Neuronal stem cell (in vitro differentiated cells): ENCODE data around the gene SPATA20.

Experiments used
- DNase-seq: peaks from one replicate; pipeline ENCODE4 v3.0.0-alpha.2; 2013; ENCODE audit warnings: low spot score
- H2AFZ ChIP-seq: one replicate; pipeline ENCODE4 v1.6.1; 2013; ENCODE audit warnings: mild to moderate bottlenecking, low read length, inconsistent platforms
- H2AK5ac ChIP-seq: 2 replicates; pipeline ENCODE4 v1.6.1; 2013; ENCODE audit warnings: low read depth, mild to moderate bottlenecking, inconsistent platforms, low read length, moderate library complexity, mixed read lengths
- H2BK120ac ChIP-seq: 2 replicates; pipeline ENCODE4 v1.6.1; 2013; ENCODE audit warnings: low read depth, mild to moderate bottlenecking, inconsistent platforms, low read length, moderate library complexity, mixed read lengths
- H2BK12ac ChIP-seq: one replicate; pipeline ENCODE4 v1.6.1; 2013; ENCODE audit warnings: low read length, inconsistent platforms
- H2BK15ac ChIP-seq: 2 replicates; pipeline ENCODE4 v1.6.1; 2013; ENCODE audit warnings: mild to moderate bottlenecking, low read length, inconsistent platforms, mixed read lengths
- H2BK5ac ChIP-seq: one replicate; pipeline ENCODE4 v1.6.1; 2013; ENCODE audit warnings: inconsistent platforms, mild to moderate bottlenecking, low read length, moderate library complexity
- H3K14ac ChIP-seq: one replicate; pipeline ENCODE4 v1.6.1; 2013; ENCODE audit warnings: low read length, inconsistent platforms
- H3K18ac ChIP-seq: 2 replicates; pipeline ENCODE4 v1.6.1; 2013; ENCODE audit warnings: low read length, inconsistent platforms
- H3K23ac ChIP-seq: 2 replicates; pipeline ENCODE4 v1.6.1; 2013; ENCODE audit warnings: low read depth, mild to moderate bottlenecking, mixed read lengths, low read length, inconsistent platforms; ENCODE audit not compliant: poor library complexity
- H3K27ac ChIP-seq: replicated peaks from 3 replicates; pipeline ENCODE4 v1.5.1; 2013; ENCODE audit warnings: low read length, inconsistent platforms
- H3K27me3 ChIP-seq, 3 experiments: 2 replicates each; pipeline ENCODE4 v1.6.1; 2013; ENCODE audit warnings: low read length in 3 of 3, mild to moderate bottlenecking in 2 of 3, inconsistent platforms in 1 of 3, low read depth in 1 of 3, mixed read lengths in 1 of 3, moderate library complexity in 1 of 3; ENCODE audit not compliant: control insufficient read depth in 3 of 3, insufficient read depth in 3 of 3
- H3K36me3 ChIP-seq, 2 donors: replicated peaks in 1 of 2; 2 replicates each; pipeline ENCODE4 v1.6.1; 2013; ENCODE audit warnings: low read length in 2 of 2; ENCODE audit not compliant: control insufficient read depth in 2 of 2, insufficient read depth in 2 of 2
- H3K4ac ChIP-seq: 2 replicates; pipeline ENCODE4 v1.6.1; 2013; ENCODE audit warnings: inconsistent platforms, mild to moderate bottlenecking, low read length, moderate library complexity
- H3K4me1 ChIP-seq, 2 donors: 1 replicate in 1 of 2; 2 replicates in 1 of 2; pipeline ENCODE4 v1.6.1; 2013; ENCODE audit warnings: low read length in 2 of 2, low read depth in 1 of 2; ENCODE audit not compliant: control insufficient read depth in 2 of 2, insufficient read depth in 1 of 2
- H3K4me2 ChIP-seq: one replicate; pipeline ENCODE4 v1.6.1; 2013; ENCODE audit warnings: mild to moderate bottlenecking, low read length, inconsistent platforms; ENCODE audit not compliant: insufficient read depth, poor library complexity, severe bottlenecking
- H3K4me3 ChIP-seq, 2 donors: 2 replicates each; pipeline ENCODE4 v1.5.1; 2013; ENCODE audit warnings: low read length in 2 of 2, mild to moderate bottlenecking in 2 of 2, inconsistent platforms in 1 of 2, moderate library complexity in 1 of 2
- H3K79me1 ChIP-seq: one replicate; pipeline ENCODE4 v1.6.1; 2013; ENCODE audit warnings: low read depth, mild to moderate bottlenecking, inconsistent platforms, low read length, moderate library complexity
- H3K9ac ChIP-seq: one replicate; pipeline ENCODE4 v1.6.1; 2013; ENCODE audit warnings: mild to moderate bottlenecking, low read depth, low read length, inconsistent platforms; ENCODE audit not compliant: poor library complexity
- H3K9me3 ChIP-seq, 2 donors: replicated peaks in 1 of 2; 2 replicates each; pipeline versions ENCODE3 to v1.6.1; 2013; ENCODE audit warnings: low read length in 2 of 2, mild to moderate bottlenecking in 2 of 2, inconsistent platforms in 1 of 2, low read depth in 1 of 2, mixed read lengths in 1 of 2, moderate library complexity in 1 of 2; ENCODE audit not compliant: control insufficient read depth in 2 of 2, insufficient read depth in 1 of 2
- H4K8ac ChIP-seq: one replicate; pipeline ENCODE4 v1.6.1; 2013; ENCODE audit warnings: low read depth, mild to moderate bottlenecking, inconsistent platforms, low read length, moderate library complexity
- H4K91ac ChIP-seq: one replicate; pipeline ENCODE4 v1.6.1; 2013; ENCODE audit warnings: low read length, low read depth, mild to moderate bottlenecking, inconsistent platforms; ENCODE audit not compliant: poor library complexity
- WGBS, 2 donors: extraction: QIAGEN DNeasy Blood & Tissue Kit; methylation state at CpG; one replicate each; pipeline ENCODE4 v1.1.7; 2013; ENCODE audit warnings: missing lambda C conversion rate in 2 of 2, mixed read lengths in 1 of 2; ENCODE audit not compliant: insufficient read length in 2 of 2, insufficient replicate concordance in 1 of 2; ENCODE audit errors: extremely low coverage in 2 of 2; 5-methylcytosine and 5-hydroxymethylcytosine counted together

Gene SPATA20

DNA sequence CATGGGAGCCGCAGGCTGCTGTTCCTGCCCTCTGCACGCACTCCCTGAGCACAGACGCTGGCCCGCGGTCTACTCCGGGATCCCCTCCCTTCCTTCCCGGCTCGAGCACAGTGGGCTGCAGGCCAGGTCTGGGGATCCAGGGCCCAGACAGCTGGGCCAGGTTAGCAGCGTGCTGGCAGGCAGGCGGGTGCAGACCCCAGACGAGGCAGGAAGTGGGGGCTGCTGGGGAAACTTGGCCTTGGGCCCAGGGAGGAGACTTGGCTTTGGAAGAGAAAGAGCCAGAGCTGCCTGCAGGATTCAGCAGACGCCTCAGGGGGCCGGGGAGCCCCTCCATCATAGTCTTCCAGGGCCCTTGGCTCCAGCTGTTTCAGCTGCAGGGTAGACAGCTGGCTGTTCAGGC, 57.5 kb downstream of the SPATA20 start:
- no peak overlapping the region for H4K8ac ChIP-seq
- no peak overlapping the region for H3K4me3 ChIP-seq
- no peak overlapping the region for H2BK5ac ChIP-seq
- peak overlapping the region; percentile 3 for H2BK12ac ChIP-seq
- H3K9me3 ChIP-seq = no peaks in the 10 kb centered on the region
- peak overlapping the region; percentile 69 for H2AK5ac ChIP-seq
- no peak overlapping the region for H3K14ac ChIP-seq
- peaks cover 16 to 21% of the 10 kb centered on the region in 2 donors for H3K4me1 ChIP-seq
- H3K27me3 ChIP-seq = no peaks in the 10 kb centered on the region
- H2BK15ac ChIP-seq = no peak overlapping the region
- peak overlapping the region; percentile 72 for H3K18ac ChIP-seq
- H3K36me3 ChIP-seq = no peaks in the 10 kb centered on the region
- WGBS, 2 donors = no CpG with 5 or more reads among the region's 13 CpGs
- H3K27ac ChIP-seq = no peak overlapping the region
- peak overlapping the region; percentile 51 for H2AFZ ChIP-seq
- H4K91ac ChIP-seq = no peak overlapping the region
- no peak for DNase-seq
- H3K23ac ChIP-seq = peak overlapping the region; percentile 46
- H3K4ac ChIP-seq = no peak overlapping the region
- peak overlapping the region; percentile 50 for H3K9ac ChIP-seq
- H3K79me1 ChIP-seq = peaks cover 3% of the 10 kb centered on the region
- peak overlapping the region; percentile 44 for H2BK120ac ChIP-seq
- H3K4me2 ChIP-seq = no peak overlapping the region

DNA sequence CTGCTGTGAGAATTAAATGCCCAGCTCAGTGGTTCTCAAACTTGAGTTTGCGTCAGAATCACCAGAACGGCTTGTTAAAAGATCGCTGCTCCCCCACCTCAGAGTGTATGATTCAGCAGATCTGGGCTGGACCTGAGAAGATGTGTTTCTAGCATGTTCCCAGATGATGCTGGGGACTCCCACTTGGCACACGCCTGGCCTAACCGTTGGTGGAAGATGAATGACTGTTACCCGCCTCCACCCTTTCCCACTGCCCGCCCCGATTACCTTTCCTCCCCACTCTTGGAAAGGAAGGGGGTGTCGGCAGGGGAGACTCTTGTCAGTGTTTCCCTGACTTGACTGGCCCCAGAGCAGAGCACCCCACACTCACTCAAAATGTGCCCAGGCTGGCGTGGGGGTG, 58.5 kb downstream of the SPATA20 start:
- Histone ChIP-seq H2BK5ac (no peak overlapping the region), H4K8ac (no peak overlapping the region), H3K18ac (no peak overlapping the region), H3K79me1 (peaks cover 3% of the 10 kb centered on the region), H3K4ac (no peak overlapping the region), H3K4me3 (no peak overlapping the region), H2AK5ac (no peak overlapping the region), H3K14ac (no peak overlapping the region), H3K23ac (no peak overlapping the region), H2AFZ (no peak overlapping the region), H3K27me3 (no peaks in the 10 kb centered on the region), H4K91ac (no peak overlapping the region), H3K4me1 (peaks cover 14 to 25% of the 10 kb centered on the region in 2 donors), H3K9ac (no peak overlapping the region), H2BK15ac (no peak overlapping the region), H3K4me2 (no peak overlapping the region), H2BK12ac (no peak overlapping the region), H3K9me3 (no peaks in the 10 kb centered on the region), H3K27ac (no peak overlapping the region), H2BK120ac (no peak overlapping the region), H3K36me3 (no peaks in the 10 kb centered on the region)
- DNase-seq = no peak
- WGBS, 2 donors = no CpG with 5 or more reads among the region's 10 CpGs
